HepG2 (cell line): ENCODE measurements around the gene PLEKHG4B. TPM values are rescaled to one million over a fixed set of nuclear protein-coding genes. Genes with fewer than 3 reads are reported as not detected.
"Not testable (repeated sequence)": the region's sequence is repeated elsewhere in the genome, so short reads cannot be mapped to it uniquely, and the experiment has no call there.

ENCODE experiments used
- ATAC-seq: fragments of 200-7000 bp; cut with Tn5 transposase; 3 replicates; pipeline ENCODE4 v1.9.1; 2020; ENCODE audit warnings: mild to moderate bottlenecking, moderate library complexity
- BruUV-seq: library from RNA; stranded (reverse); fragments of 400-500 nt; replicated peaks from 2 replicates; lab custom pipeline; 2021; lab: Mats Ljungman, UMichigan
- CTCF ChIA-PET: fragments of 300-600 bp; formaldehyde crosslinking; extraction: SDS; loops from one replicate; lab custom pipeline; 2021; ENCODE audit warnings: low total read pairs, inconsistent platforms, low intra/inter-chr PET ratio; lab: Yijun Ruan, JAX
- POLR2A ChIA-PET: fragments of 350-600 bp; sonication (Branson Sonifier 250); formaldehyde crosslinking; loops from one replicate; lab custom pipeline; 2020; ENCODE audit warnings: antibody characterized with exemption, inconsistent platforms; lab: Yijun Ruan, JAX
- DNase-seq: peaks from one replicate; pipeline ENCODE4 v3.0.0-alpha.2; 2015; ENCODE audit warnings: low spot score
- FAIRE-seq: peaks from 3 replicates; lab custom pipeline; 2011; peaks lifted over from hg19 to GRCh38; lab: Jason Lieb, UNC
- H2AFZ ChIP-seq: one replicate; pipeline ENCODE4 v1.6.1; 2011; ENCODE audit warnings: low read length, inconsistent platforms
- H3K27ac ChIP-seq: fragments of 300-600 bp; 3 replicates; pipeline ENCODE4 v1.8.0; 2011; ENCODE audit warnings: mixed run types, mild to moderate bottlenecking, mixed read lengths, low read length, inconsistent platforms; ENCODE audit not compliant: insufficient read depth; ENCODE audit errors: extremely low read length
- H3K27me3 ChIP-seq, 2 experiments: fragments of 200-600 bp in 1 of 2; 2 replicates in 1 of 2; 3 replicates in 1 of 2; pipeline versions ENCODE4 v1.6.0 to v1.8.0; 2011; ENCODE audit warnings: low read length in 2 of 2, mild to moderate bottlenecking in 2 of 2, moderate library complexity in 2 of 2, inconsistent platforms in 1 of 2; ENCODE audit not compliant: insufficient read depth in 2 of 2, control insufficient read depth in 1 of 2
- H3K36me3 ChIP-seq, 2 experiments: fragments of 200-600 bp in 1 of 2; replicated peaks in 1 of 2; 2 replicates in 1 of 2; 3 replicates in 1 of 2; pipeline versions ENCODE4 v1.5.1 to v1.8.0; 2011; ENCODE audit warnings: low read length in 2 of 2, inconsistent platforms in 1 of 2; ENCODE audit not compliant: insufficient read depth in 2 of 2, control insufficient read depth in 1 of 2
- H3K4me1 ChIP-seq: 2 replicates; pipeline ENCODE4 v1.5.1; 2012; ENCODE audit warnings: low read length, inconsistent platforms; ENCODE audit not compliant: insufficient read depth
- H3K4me2 ChIP-seq: 2 replicates; pipeline ENCODE4 v1.6.0; 2011; ENCODE audit warnings: low read depth, low read length, inconsistent platforms
- H3K4me3 ChIP-seq, 3 experiments: fragments of 200-600 bp in 1 of 3; sonication (generic), shearing (Covaris generic) in 1 of 3; replicated peaks in 1 of 3; 2 replicates each; pipeline ENCODE4 v1.5.1; 2011 to 2016; ENCODE audit warnings: low read length in 3 of 3, inconsistent platforms in 2 of 3, low read depth in 2 of 3, mild to moderate bottlenecking in 2 of 3, control low read depth in 1 of 3, mixed read lengths in 1 of 3; ENCODE audit not compliant: insufficient read depth in 1 of 3
- H3K79me2 ChIP-seq: one replicate; pipeline ENCODE4 v1.6.1; 2011; ENCODE audit warnings: low read length, inconsistent platforms; ENCODE audit not compliant: insufficient read depth
- H3K9ac ChIP-seq: 2 replicates; pipeline ENCODE4 v1.6.0; 2011; ENCODE audit warnings: mild to moderate bottlenecking, low read depth, low read length, inconsistent platforms; ENCODE audit not compliant: insufficient read depth
- H3K9me3 ChIP-seq: 2 replicates; pipeline ENCODE4 v1.5.1; 2012; ENCODE audit warnings: mild to moderate bottlenecking, low read length
- H4K20me1 ChIP-seq: 2 replicates; pipeline ENCODE4 v1.6.0; 2011; ENCODE audit warnings: inconsistent platforms, mild to moderate bottlenecking, low read length, moderate library complexity; ENCODE audit not compliant: insufficient read depth
- MAFF ChIP-seq: IDR thresholded peaks from 2 replicates; pipeline ENCODE4 v1.6.1; 2011; ENCODE audit warnings: low read depth, low read length, improper control_type of control experiment
- PAXIP1 ChIP-seq: sonication (generic); formaldehyde crosslinking; conservative IDR thresholded peaks from 2 replicates; pipeline ENCODE4 v1.4.0; 2020; ENCODE audit warnings: mild to moderate bottlenecking, missing genetic modification reagents, moderate library complexity
- WGBS: methylation state at CpG from one replicate; pipeline ENCODE4 v1.1.6; 2017; ENCODE audit warnings: low lambda C conversion rate; 5-methylcytosine and 5-hydroxymethylcytosine counted together
- in situ Hi-C: cut with HindIII; loops from 2 replicates; pipeline ENCODE4 v1.10.0; 2017; ENCODE audit warnings: low pct_unique_long_range_greater_than_20kb; ENCODE audit not compliant: extremely low pct_ligation_motif_present
- intact Hi-C: fragments of 100-400 bp; cut with micrococcal nuclease; formaldehyde crosslinking; loops from one replicate; pipeline ENCODE4 v1.10.0; 2022; ENCODE audit not compliant: unreplicated experiment
- polyA plus RNA-seq, 8 experiments: library from polyadenylated mRNA; depleted of rRNA in 3 of 8; stranded (reverse) in 7 of 8; unstranded in 1 of 8; fragments of >200 nt; fragmentation: Illumina TruSeq in 4 of 8; extraction: Trizol in 4 of 8; gene quantifications; 2 replicates each; pipeline versions ENCODE4 v1.2.1 to v1.2.3, GENCODE V29; 2011 to 2016; ENCODE audit warnings: low read depth in 4 of 8, missing spikeins in 1 of 8, mixed read lengths in 1 of 8; ENCODE audit not compliant: insufficient read depth in 1 of 8
- total RNA-seq, 5 experiments: library from RNA; depleted of rRNA; stranded (reverse); fragments of >200 nt; fragmentation: Illumina TruSeq; extraction: Trizol; gene quantifications; 2 replicates each; pipeline ENCODE4 v1.2.3, GENCODE V29; 2016; ENCODE audit warnings: low read depth in 1 of 5

PLEKHG4B gene
- total and polyA plus RNA-seq, 2 of the 13 experiments (the other 11 are each of a cell fraction or from before 2014, with no cell fraction given): 0.09 TPM; not detected in 1

GRCh38 chr5:213803-214395 lies 121.9 kb downstream of the PLEKHG4B start (continued):
- TF ChIP-seq PAXIP1 (CRISPR knock-in tag) (no peak), MAFF (peak; percentile 25; the same call in 1 of the 2 replicates)

- 100% methylated on average over 2 of the region's 2 CpGs for WGBS
- in situ Hi-C loops, DNase-seq, H3K27me3 ChIP-seq, H3K27ac ChIP-seq, FAIRE-seq, BruUV-seq, H3K36me3 ChIP-seq, H3K4me2 ChIP-seq, H3K9me3 ChIP-seq, CTCF ChIA-PET, POLR2A ChIA-PET, H3K9ac ChIP-seq, ATAC-seq, H2AFZ ChIP-seq, H3K4me3 ChIP-seq, H3K4me1 ChIP-seq: not testable (repeated sequence)
- peaks cover 41% of the 10 kb centered on the region for H3K79me2 ChIP-seq
- intact Hi-C loops: loop anchor here (5.0 to 10.0 kb wide), 3 partner anchors 57 to 730 kb away; partner anchors contain the start of genes EXOC3 and PDCD6
- H4K20me1 ChIP-seq: peaks cover 23% of the 10 kb centered on the region
These were observed 123.3 kb downstream of the PLEKHG4B start for GRCh38 chr5:215256-215655.

- POLR2A ChIA-PET, H3K4me3 ChIP-seq, H2AFZ ChIP-seq, BruUV-seq, H3K4me2 ChIP-seq, H3K9ac ChIP-seq, in situ Hi-C loops, H3K27ac ChIP-seq, FAIRE-seq, DNase-seq, ATAC-seq, H3K36me3 ChIP-seq, H3K27me3 ChIP-seq, H3K9me3 ChIP-seq, CTCF ChIA-PET: not testable (repeated sequence)
- intact Hi-C loops: loop anchor here (5.0 to 10.0 kb wide), 3 partner anchors 56 to 729 kb away; partner anchors contain the start of genes EXOC3 and PDCD6
- Histone ChIP-seq H3K79me2 (peaks cover 46% of the 10 kb centered on the region), H3K4me1 (peaks cover 14% of the 10 kb centered on the region), H4K20me1 (peaks cover 27% of the 10 kb centered on the region)
- 96% methylated on average over 9 of the region's 10 CpGs for WGBS
These were observed 124.1 kb downstream of the PLEKHG4B start for GRCh38 chr5:216076-216475.
